Fibroblast of lung (primary cell): ENCODE measurements around the gene TSPAN3. TPM values are rescaled to one million over a fixed set of nuclear protein-coding genes. Genes with fewer than 3 reads are reported as not detected.
A peak's percentile ranks its signal among the peaks of the same experiment; 100 is the strongest.

Source experiments
- DNase-seq, 2 donors: peaks; one replicate each; pipeline versions ENCODE4 v3.0.0 to v3.0.0-alpha.2; 2010; ENCODE audit warnings: low read depth in 2 of 2
- H2AFZ ChIP-seq: 2 replicates; pipeline ENCODE4 v1.5.1; 2012; ENCODE audit warnings: low read length, control low read depth, inconsistent platforms
- H3K27ac ChIP-seq: 2 replicates; pipeline ENCODE4 v1.5.1; 2011; ENCODE audit warnings: low read length, control low read depth; ENCODE audit not compliant: insufficient read depth
- H3K27me3 ChIP-seq: 2 replicates; pipeline ENCODE4 v1.5.1; 2011; ENCODE audit warnings: mild to moderate bottlenecking, low read length; ENCODE audit not compliant: control insufficient read depth, insufficient read depth
- H3K36me3 ChIP-seq: 2 replicates; pipeline ENCODE4 v1.5.1; 2011; ENCODE audit warnings: low read length; ENCODE audit not compliant: control insufficient read depth, insufficient read depth
- H3K4me1 ChIP-seq: 2 replicates; pipeline ENCODE4 v1.5.1; 2011; ENCODE audit warnings: low read length; ENCODE audit not compliant: control insufficient read depth, insufficient read depth; ENCODE audit errors: extremely low read depth
- H3K4me2 ChIP-seq: 2 replicates; pipeline ENCODE4 v1.5.1; 2011; ENCODE audit warnings: low read length, control low read depth; ENCODE audit not compliant: insufficient read depth; ENCODE audit errors: extremely low read depth
- H3K4me3 ChIP-seq, 4 experiments: fragments of 200-600 bp in 1 of 4; sonication (generic) in 1 of 4; replicated peaks in 1 of 4; 2 replicates each; pipeline ENCODE4 v1.5.1; 2011 to 2016; ENCODE audit warnings: low read length in 4 of 4, low read depth in 3 of 4, mild to moderate bottlenecking in 3 of 4, control low read depth in 2 of 4, inconsistent platforms in 1 of 4, mixed read lengths in 1 of 4; ENCODE audit not compliant: insufficient read depth in 1 of 4; ENCODE audit errors: control extremely low read depth in 1 of 4
- H3K79me2 ChIP-seq: 2 replicates; pipeline ENCODE4 v1.5.1; 2012; ENCODE audit warnings: mild to moderate bottlenecking, low read length, inconsistent platforms; ENCODE audit not compliant: control insufficient read depth, insufficient read depth
- H3K9ac ChIP-seq: 2 replicates; pipeline ENCODE4 v1.5.1; 2011; ENCODE audit warnings: mild to moderate bottlenecking, low read length, control low read depth; ENCODE audit not compliant: insufficient read depth
- H3K9me3 ChIP-seq: 2 replicates; pipeline ENCODE4 v1.5.1; 2012; ENCODE audit warnings: low read depth, low read length; ENCODE audit not compliant: control insufficient read depth, insufficient read depth
- H4K20me1 ChIP-seq: 2 replicates; pipeline ENCODE4 v1.5.1; 2011; ENCODE audit warnings: low read length; ENCODE audit not compliant: control insufficient read depth, insufficient read depth; ENCODE audit errors: extremely low read depth
- EZH2 ChIP-seq: IDR thresholded peaks from 2 replicates; pipeline ENCODE4 v1.5.1; 2012; ENCODE audit warnings: low read length, control low read depth, mild to moderate bottlenecking; ENCODE audit errors: missing control alignments
- polyA plus RNA-seq, 2 donors: library from polyadenylated mRNA; depleted of rRNA in 1 of 2; stranded (reverse) in 1 of 2; unstranded in 1 of 2; fragments of >200 nt; gene quantifications; 2 replicates each; pipeline ENCODE4 v1.2.1, GENCODE V29; 2011 to 2012; ENCODE audit warnings: missing spikeins in 1 of 2
- total RNA-seq: library from RNA; depleted of rRNA; stranded (reverse); fragments of >200 nt; gene quantifications from 2 replicates; pipeline ENCODE4 v1.2.1, GENCODE V29; 2014
- TF ChIP-seq, protein P1 (sequence below), 2 donors: IDR thresholded peaks in 1 of 2; conservative IDR thresholded peaks in 1 of 2; 1 replicate in 1 of 2; 2 replicates in 1 of 2; pipeline ENCODE4 v1.5.1; 2011 to 2012; ENCODE audit warnings: low read length in 2 of 2, control low read depth in 1 of 2, inconsistent platforms in 1 of 2, low read depth in 1 of 2, mild to moderate bottlenecking in 1 of 2

TSPAN3 gene
- total and polyA plus RNA-seq, 2 donors (not counting 1 experiment from before 2014, with no cell fraction given): 225 to 472 TPM

DNA sequence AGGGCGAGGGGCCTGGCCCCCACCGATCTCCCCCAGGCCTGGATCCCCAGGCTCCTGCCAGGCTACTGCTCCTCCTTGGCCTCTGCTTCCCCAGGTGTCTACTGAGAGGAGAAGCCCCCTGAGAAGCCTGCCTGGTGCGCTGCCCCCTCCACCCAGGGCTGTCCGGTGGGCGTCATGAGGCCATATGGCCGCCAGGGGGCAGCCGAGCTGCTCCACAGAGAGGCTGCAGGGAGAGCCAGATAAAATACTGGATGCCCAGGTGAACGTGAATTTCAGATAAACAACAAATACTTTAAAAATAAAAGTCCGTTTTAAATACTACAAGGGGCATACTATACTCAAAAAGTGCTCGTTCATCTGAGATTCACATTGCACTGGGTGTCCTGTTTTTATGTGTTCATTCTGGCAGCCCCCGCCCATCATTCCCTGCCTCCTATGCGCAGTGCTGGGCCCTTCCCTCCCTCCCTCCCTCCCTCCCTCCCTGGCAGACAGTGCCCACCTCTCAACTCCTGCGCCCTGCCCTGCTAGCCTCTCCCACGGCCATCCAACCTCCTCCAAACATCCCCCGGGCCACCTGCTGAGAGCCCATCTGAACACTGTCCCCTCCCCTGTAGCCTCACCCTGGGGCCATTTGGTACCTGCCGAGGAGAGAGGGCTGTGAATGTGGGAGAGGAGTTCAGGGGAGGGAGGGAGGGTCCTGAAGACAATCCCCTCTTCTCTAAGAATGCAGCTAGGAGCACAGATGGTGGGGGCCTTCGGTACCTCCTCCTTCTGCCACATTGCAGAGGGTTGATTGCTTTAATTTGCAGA is 46.4 kb downstream of the TSPAN3 start:
- peak; percentile 19 to 37 for DNase-seq
- no peak for TF ChIP-seq EZH2
- TF ChIP-seq, protein P1, sequence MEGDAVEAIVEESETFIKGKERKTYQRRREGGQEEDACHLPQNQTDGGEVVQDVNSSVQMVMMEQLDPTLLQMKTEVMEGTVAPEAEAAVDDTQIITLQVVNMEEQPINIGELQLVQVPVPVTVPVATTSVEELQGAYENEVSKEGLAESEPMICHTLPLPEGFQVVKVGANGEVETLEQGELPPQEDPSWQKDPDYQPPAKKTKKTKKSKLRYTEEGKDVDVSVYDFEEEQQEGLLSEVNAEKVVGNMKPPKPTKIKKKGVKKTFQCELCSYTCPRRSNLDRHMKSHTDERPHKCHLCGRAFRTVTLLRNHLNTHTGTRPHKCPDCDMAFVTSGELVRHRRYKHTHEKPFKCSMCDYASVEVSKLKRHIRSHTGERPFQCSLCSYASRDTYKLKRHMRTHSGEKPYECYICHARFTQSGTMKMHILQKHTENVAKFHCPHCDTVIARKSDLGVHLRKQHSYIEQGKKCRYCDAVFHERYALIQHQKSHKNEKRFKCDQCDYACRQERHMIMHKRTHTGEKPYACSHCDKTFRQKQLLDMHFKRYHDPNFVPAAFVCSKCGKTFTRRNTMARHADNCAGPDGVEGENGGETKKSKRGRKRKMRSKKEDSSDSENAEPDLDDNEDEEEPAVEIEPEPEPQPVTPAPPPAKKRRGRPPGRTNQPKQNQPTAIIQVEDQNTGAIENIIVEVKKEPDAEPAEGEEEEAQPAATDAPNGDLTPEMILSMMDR (conservative IDR thresholded peaks at IDR 0.05 in 1 of 2, IDR thresholded peaks at IDR 0.05 in 1 of 2; ENCODE audit: low read depth in 1 of 2, low read length in 2 of 2): peak; percentile 84 to 86
- Histone ChIP-seq H3K79me2 (no peaks in the 10 kb centered on the region), H3K9ac (no peak overlapping the region), H4K20me1 (no peaks in the 10 kb centered on the region), H3K27ac (no peak overlapping the region), H3K4me2 (no peak overlapping the region), H3K27me3 (no peaks in the 10 kb centered on the region), H3K4me3 (no peak overlapping the region), H3K36me3 (no peaks in the 10 kb centered on the region), H2AFZ (no peak overlapping the region), H3K4me1 (peaks cover 8% of the 10 kb centered on the region), H3K9me3 (no peaks in the 10 kb centered on the region)

DNA sequence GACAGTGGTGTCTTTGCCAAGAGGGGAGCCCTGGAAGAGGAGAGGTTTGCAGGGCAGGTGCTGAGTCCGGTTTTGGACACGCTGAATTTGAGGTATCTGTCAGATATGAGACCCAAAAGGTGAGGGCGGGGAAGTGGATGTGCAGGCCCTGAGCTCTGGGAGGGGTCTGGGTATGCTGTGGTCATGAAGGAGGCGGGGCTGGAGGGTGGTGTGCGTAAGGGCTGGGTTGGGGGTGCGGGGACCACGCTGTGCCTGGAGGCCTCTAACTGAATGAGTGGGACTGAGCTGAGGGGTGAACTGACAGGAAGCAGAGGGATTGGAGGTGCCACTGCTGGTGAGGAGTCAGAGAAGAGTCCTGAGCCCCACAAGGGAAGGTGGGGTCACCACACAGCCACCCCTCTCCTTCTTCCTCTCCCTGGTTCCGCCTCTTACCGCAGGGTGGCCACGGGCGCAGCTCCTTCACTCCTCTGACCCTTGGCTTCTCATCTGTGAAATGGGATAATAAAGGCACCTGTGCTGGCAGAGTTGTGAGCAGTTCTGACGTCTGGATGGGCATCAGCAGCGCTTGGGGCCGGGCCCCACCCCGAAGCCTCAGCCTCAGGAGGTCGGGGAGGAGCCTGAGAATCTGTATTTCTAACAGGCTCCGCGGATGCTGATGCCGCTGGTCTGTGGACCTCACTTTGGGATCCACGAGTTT is 47.2 kb downstream of the TSPAN3 start:
- Histone ChIP-seq H3K4me2 (no peak overlapping the region), H3K36me3 (no peaks in the 10 kb centered on the region), H3K27me3 (no peaks in the 10 kb centered on the region), H3K27ac (no peak overlapping the region), H3K9me3 (no peaks in the 10 kb centered on the region), H2AFZ (no peak overlapping the region), H4K20me1 (no peaks in the 10 kb centered on the region), H3K79me2 (no peaks in the 10 kb centered on the region), H3K4me3 (no peak overlapping the region), H3K4me1 (peaks cover 8% of the 10 kb centered on the region), H3K9ac (no peak overlapping the region)
- no peak for DNase-seq
- TF ChIP-seq EZH2: no peak
- TF ChIP-seq, protein P1 (conservative IDR thresholded peaks at IDR 0.05 in 1 of 2, IDR thresholded peaks at IDR 0.05 in 1 of 2; ENCODE audit: low read depth in 1 of 2, low read length in 2 of 2): no peak
